ENCODE results near the gene F10. TPM values are rescaled to one million over a fixed set of nuclear protein-coding genes. Genes with fewer than 3 reads are reported as not detected.

F10 gene
- total RNA-seq, 4 donors from 2014 or later = 4.1 to 22.5 (median 11.8) TPM

DNA sequence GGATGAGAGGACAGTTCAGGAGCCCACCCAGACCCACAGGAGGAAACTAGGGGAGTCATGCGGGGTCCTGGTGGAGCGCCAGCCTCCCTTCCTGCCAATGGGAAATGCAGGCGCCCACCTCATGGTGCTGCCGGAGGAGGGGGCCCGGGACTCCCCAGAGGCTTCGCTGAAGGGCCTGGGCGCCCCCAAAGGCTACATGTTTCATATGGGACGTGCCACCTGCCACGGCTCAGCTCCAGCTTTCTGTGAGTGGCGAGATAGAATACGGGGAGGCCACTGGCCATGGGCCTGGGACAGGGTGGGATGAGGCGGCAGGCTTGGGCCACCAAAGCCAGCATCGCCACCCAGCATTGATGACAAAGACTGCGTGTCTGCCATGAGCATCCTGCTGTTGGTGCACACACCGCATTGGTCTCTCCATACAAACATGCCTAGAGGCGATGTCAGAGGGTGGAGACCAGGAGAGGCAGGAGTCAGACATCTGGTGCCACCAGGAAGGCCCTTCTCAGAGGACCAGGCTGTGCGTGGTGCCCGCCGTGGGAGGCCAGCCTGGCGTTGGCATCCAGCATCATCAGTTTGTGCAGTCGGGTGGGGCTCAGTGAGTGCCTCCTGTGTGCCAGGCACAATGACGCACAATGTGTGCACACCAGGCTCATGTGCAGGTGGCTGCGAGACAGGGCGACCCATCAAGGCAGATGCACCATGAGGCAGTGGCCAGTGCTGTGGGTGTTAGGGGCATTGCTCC is 1.2 kb upstream of the F10 start:
- H3K4me3 ChIP-seq = no peak overlapping the region
- peak in 1 of 3 donors; percentile 36 for DNase-seq
- H3K4me1 ChIP-seq = peaks cover 0 to 5% (median 0%) of the 10 kb centered on the region in 4 donors
- H3K36me3 ChIP-seq = no peaks in the 10 kb centered on the region
- no peak overlapping the region for H3K27ac ChIP-seq
- H3K9me3 ChIP-seq = no peaks in the 10 kb centered on the region
- TF ChIP-seq POLR2A (IDR thresholded peaks at IDR 0.05) = no peak
- TF ChIP-seq, protein P1, sequence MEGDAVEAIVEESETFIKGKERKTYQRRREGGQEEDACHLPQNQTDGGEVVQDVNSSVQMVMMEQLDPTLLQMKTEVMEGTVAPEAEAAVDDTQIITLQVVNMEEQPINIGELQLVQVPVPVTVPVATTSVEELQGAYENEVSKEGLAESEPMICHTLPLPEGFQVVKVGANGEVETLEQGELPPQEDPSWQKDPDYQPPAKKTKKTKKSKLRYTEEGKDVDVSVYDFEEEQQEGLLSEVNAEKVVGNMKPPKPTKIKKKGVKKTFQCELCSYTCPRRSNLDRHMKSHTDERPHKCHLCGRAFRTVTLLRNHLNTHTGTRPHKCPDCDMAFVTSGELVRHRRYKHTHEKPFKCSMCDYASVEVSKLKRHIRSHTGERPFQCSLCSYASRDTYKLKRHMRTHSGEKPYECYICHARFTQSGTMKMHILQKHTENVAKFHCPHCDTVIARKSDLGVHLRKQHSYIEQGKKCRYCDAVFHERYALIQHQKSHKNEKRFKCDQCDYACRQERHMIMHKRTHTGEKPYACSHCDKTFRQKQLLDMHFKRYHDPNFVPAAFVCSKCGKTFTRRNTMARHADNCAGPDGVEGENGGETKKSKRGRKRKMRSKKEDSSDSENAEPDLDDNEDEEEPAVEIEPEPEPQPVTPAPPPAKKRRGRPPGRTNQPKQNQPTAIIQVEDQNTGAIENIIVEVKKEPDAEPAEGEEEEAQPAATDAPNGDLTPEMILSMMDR (IDR thresholded peaks at IDR 0.05) = no peak
- H3K27me3 ChIP-seq = no peaks in the 10 kb centered on the region

DNA sequence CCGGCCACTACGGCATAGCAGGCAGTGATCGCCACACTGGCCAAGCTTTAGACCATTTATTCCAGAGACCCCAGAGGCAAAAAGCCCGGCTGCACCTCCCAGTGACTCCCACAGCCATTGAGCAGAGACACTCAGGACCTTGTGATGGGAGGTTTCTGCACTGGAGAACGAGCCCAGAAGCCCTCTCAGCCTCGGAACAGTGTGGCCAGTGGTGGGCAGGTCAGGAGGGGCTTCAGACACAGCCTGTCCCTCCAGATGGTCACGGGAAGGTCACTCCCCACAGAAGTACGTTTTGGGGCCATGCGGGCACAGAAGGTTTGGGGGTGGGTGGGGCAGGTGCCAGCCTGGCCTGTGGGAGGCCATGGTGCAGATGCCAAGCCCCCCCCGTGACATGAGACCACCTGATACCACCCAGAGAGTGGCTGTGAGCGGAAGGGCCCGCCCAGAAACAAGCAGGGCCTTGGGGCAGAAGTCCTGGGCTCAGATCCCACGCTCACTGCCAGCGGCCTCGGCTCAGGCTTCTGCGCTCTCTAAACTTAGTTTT is 599 bp upstream of the F10 start:
- H3K9me3 ChIP-seq = no peaks in the 10 kb centered on the region
- TF ChIP-seq POLR2A (IDR thresholded peaks at IDR 0.05) = no peak
- DNase-seq = peak in 2 of 3 donors; percentile 30 to 44
- H3K36me3 ChIP-seq = no peaks in the 10 kb centered on the region
- no peaks in the 10 kb centered on the region for H3K27me3 ChIP-seq
- peaks cover 0 to 5% (median 0%) of the 10 kb centered on the region in 4 donors for H3K4me1 ChIP-seq
- H3K27ac ChIP-seq = peak overlapping the region in 2 of 4 donors; percentile 44 to 55
- H3K4me3 ChIP-seq = no peak overlapping the region

DNA sequence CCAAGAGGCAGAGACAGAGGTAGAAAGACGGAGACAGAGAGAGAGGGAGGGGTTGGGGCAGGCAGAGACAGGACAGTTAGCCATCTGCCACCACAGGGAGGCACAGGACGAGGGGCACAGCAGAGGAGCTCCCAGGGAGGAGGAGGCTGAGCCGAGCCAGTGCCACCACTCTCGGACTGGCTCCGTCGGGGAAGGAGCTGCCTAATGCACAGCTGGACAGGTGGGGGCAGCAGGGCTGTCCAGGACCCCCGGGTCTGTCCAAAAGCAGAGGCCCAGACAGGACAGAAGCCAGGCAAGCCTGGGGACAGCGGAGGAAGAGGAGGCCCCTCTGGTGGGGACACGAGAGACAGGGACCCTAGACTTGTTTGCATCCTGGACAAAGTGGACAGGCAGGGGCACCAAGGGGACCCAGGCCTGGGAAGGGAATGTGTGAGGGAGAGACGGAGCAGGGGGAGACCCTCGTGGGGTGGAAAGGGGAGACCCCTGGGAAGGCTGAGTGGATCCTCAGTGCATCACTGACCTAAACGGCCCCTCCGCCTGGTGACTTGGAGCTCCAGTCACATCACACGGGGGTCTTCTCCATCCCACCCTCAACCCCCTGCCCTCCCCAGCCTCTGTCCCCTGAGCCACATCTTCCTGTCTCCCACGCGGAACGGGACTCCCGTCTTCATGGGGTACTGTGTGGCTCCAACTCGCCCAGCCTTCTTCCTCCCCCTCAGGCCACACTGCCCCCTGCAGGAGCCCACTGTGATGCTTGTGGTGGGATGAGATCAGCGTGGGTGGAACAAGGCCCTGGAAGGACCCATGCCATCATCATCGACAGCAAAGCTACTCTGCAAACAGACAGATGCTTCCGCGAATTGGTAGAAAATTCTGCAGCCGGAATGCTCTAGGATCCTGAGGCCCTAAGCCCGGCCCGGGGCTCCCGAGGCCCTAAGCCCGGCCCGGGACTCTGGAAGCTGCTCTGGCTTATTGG is 915 bp downstream of the F10 start:
- peak in 2 of 3 donors; percentile 42 to 43 for DNase-seq
- peaks cover 0 to 5% (median 0%) of the 10 kb centered on the region in 4 donors for H3K4me1 ChIP-seq
- peak overlapping the region in 2 of 4 donors; percentile 39 to 45 for H3K4me3 ChIP-seq
- H3K9me3 ChIP-seq = no peaks in the 10 kb centered on the region
- H3K27me3 ChIP-seq = no peaks in the 10 kb centered on the region
- TF ChIP-seq, protein P1 (IDR thresholded peaks at IDR 0.05) = no peak
- TF ChIP-seq POLR2A (IDR thresholded peaks at IDR 0.05) = no peak
- H3K36me3 ChIP-seq = no peaks in the 10 kb centered on the region
- peak overlapping the region in 2 of 4 donors; percentile 44 to 55 for H3K27ac ChIP-seq

DNA sequence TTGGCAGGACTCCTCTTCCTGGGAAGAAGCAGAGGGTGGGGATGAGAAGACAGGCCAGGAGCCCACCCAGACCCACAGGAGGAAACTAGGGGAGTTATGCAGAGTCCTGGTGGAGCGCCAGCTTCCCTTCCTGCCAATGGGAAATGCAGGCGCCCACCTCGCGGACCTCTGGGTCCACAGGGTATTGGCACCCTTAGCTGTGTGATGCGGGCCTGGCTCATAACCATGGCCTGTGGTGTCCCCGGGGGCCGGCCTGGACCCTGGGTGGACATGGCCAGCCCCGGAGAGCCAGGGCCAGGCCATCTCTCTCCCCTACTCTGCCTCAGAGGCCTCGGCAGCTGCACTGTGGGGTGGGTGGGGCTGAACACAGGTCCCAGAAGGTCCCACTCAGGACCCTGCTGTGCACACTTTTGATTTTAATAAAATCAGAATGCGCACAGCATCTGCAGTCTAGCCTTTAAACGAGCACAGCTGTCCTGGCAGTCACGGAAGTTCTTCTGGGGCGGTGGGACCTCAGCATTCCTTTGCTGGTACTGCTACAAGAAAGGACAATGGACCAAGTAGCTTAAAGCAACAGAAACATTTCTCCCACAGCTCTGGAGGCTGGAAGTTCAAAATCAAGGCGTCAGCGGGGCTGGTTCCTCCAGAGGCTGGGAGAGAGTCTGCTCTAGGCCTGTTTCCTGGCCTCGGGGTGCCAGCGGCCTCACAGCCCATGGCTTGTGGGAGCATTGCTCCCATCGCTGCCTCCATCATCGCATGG is 1.8 kb downstream of the F10 start:
- Histone ChIP-seq H3K4me1 (peaks cover 0 to 5% (median 0%) of the 10 kb centered on the region in 4 donors), H3K36me3 (no peaks in the 10 kb centered on the region), H3K27me3 (no peaks in the 10 kb centered on the region), H3K27ac (no peak overlapping the region), H3K4me3 (no peak overlapping the region), H3K9me3 (no peaks in the 10 kb centered on the region)
- TF ChIP-seq POLR2A (IDR thresholded peaks at IDR 0.05) = no peak
- DNase-seq = peak in 2 of 3 donors; percentile 34 to 39

DNA sequence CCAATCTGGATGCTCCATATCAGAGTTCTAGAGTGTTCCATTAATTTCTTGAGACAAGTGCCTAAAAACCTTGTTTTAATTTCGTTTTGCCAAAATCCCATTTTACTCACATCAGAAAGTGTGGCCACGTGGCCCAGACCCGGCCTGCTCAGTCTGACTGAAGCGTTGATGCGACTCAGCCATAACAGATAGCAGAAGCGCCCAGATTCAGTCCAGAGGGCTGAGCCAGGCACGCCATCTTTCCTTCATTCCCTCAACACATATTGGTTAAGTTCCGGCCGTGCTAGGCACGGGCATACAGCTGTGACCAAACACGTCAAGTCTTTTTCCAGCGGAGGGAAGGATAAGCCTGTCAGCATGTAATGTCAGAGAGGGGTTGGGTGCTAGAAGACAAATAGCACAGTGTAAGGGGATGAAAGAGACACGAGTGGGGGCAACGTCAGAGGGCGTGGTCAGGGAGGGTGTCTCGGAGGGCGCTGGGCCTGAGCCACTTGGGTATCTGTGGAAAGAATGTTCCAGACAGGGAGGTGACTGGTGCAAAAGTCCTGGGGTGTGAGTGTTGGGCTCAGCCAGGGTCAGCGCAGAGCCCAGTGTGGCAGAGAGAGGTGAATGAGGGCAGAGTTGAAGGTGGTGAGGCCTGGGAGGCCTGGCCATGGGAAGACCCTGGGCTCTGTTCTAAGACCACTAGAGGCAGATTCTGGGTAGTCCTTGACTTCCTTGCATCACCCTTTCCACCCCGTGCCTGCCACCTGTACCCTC is 3.1 kb downstream of the F10 start:
- Histone ChIP-seq H3K4me3 (no peak overlapping the region), H3K27me3 (no peaks in the 10 kb centered on the region), H3K27ac (no peak overlapping the region), H3K36me3 (no peaks in the 10 kb centered on the region), H3K4me1 (peaks cover 0 to 5% (median 0%) of the 10 kb centered on the region in 4 donors), H3K9me3 (peaks cover 0 to 5% (median 0%) of the 10 kb centered on the region in 4 donors)
- TF ChIP-seq, protein P1 (IDR thresholded peaks at IDR 0.05) = no peak
- no peak for TF ChIP-seq POLR2A (IDR thresholded peaks at IDR 0.05)
- peak in 1 of 3 donors; percentile 25 for DNase-seq
